PFSK-1 (cell line): ENCODE data around the gene KRTAP5-8.

Experiments
- FOXP2 ChIP-seq: optimal IDR thresholded peaks from 2 replicates; pipeline ENCODE3; 2011; ENCODE audit warnings: borderline replicate concordance, control low read depth, inconsistent platforms; ENCODE audit not compliant: insufficient read depth; ENCODE audit errors: extremely low read length, extremely low read depth
- POLR2AphosphoS5 ChIP-seq: IDR thresholded peaks from 2 replicates; pipeline ENCODE4 v1.6.1; 2012; ENCODE audit warnings: low read depth, mild to moderate bottlenecking, control low read depth, low read length, moderate library complexity
- SIN3A ChIP-seq: IDR thresholded peaks from 2 replicates; pipeline ENCODE4 v1.6.1; 2012; ENCODE audit warnings: mild to moderate bottlenecking, low read length, moderate library complexity, borderline replicate concordance; ENCODE audit not compliant: insufficient read depth
- TAF1 ChIP-seq: IDR thresholded peaks from 2 replicates; pipeline ENCODE4 v1.6.1; 2012; ENCODE audit warnings: low read length, control low read depth, borderline replicate concordance; ENCODE audit not compliant: insufficient read depth
- TF ChIP-seq, protein P1 (sequence below), 2 experiments: IDR thresholded peaks; 2 replicates each; pipeline versions ENCODE4 v1.6.1 to v1.8.0; 2011 to 2012; ENCODE audit warnings: low read depth in 2 of 2, low read length in 2 of 2, control low read depth in 1 of 2, inconsistent platforms in 1 of 2, mild to moderate bottlenecking in 1 of 2, moderate library complexity in 1 of 2; ENCODE audit not compliant: insufficient read depth in 1 of 2

KRTAP5-8 gene

DNA sequence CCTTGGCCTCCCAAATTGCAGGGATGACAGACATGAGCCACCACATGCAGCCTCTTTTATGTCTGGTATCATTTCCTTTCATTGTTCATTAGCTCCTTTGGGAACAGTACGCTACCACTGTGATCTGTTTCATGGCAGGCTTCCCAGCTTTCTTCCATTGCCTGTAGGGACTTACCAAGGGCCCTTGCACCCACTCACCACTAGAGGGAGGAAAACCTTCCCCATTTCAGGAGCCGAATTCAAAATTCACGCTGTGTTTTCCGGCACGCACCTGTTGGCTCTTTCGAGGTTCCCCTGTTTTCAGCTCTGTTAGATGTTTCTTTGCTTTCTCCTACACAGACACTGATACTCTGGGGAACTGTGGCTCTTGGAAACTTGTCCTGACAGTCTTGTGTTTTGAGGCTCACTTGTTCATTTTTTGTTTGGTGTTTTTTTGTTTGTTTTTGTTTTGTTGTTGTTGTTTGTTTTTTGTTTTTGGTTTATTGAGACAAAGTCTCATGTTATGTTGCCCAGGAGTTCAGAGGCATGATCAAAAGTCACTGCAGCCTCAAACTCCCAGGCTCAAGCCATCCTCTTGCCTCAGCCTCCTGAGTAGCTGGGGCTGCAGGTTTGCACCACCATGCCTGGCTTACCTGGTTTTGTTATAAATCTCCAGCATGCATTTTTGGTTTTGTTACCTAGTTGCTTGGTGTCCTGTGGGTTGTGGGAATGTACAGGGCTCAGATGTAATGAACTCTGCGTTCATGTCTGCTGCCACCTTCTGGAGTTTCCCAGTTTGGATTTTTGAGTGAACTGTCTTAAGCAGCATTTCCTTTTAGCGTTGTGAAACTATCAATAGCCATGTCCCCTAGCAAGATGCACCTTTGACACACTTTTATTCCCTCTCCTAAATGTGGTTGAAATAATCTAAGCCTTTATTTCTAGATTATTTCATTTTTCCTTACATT lies 42.5 kb downstream of the KRTAP5-8 start:
- TF ChIP-seq, protein P1, sequence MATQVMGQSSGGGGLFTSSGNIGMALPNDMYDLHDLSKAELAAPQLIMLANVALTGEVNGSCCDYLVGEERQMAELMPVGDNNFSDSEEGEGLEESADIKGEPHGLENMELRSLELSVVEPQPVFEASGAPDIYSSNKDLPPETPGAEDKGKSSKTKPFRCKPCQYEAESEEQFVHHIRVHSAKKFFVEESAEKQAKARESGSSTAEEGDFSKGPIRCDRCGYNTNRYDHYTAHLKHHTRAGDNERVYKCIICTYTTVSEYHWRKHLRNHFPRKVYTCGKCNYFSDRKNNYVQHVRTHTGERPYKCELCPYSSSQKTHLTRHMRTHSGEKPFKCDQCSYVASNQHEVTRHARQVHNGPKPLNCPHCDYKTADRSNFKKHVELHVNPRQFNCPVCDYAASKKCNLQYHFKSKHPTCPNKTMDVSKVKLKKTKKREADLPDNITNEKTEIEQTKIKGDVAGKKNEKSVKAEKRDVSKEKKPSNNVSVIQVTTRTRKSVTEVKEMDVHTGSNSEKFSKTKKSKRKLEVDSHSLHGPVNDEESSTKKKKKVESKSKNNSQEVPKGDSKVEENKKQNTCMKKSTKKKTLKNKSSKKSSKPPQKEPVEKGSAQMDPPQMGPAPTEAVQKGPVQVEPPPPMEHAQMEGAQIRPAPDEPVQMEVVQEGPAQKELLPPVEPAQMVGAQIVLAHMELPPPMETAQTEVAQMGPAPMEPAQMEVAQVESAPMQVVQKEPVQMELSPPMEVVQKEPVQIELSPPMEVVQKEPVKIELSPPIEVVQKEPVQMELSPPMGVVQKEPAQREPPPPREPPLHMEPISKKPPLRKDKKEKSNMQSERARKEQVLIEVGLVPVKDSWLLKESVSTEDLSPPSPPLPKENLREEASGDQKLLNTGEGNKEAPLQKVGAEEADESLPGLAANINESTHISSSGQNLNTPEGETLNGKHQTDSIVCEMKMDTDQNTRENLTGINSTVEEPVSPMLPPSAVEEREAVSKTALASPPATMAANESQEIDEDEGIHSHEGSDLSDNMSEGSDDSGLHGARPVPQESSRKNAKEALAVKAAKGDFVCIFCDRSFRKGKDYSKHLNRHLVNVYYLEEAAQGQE (IDR thresholded peaks at IDR 0.05; ENCODE audit: insufficient read depth in 1 of 2, low read depth in 2 of 2, low read length in 2 of 2) = no peak
- TF ChIP-seq SIN3A = no peak
- TF ChIP-seq POLR2AphosphoS5 = no peak
- TF ChIP-seq FOXP2 = no peak

DNA sequence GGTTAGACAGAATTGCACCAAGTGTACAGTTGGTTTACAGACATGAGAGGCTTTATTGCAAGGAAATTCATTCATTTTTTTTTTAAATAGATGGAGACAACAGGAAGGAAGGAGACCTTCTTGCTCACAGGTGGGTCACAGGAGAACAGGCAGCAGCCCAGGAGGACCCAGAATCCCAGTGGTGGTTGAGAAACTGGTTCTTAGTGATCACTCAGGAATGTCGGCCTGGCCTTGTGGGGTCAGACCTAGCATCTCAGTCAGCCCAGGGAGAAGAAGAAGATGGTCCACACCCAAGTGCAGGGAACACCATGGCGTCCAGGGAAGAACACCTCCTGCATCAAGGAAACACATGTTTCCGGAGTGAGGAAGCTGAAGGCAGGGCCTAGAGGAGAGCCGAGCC lies 44.0 kb downstream of the KRTAP5-8 start:
- TF ChIP-seq TAF1 (no peak), FOXP2 (no peak), SIN3A (no peak)
- TF ChIP-seq, protein P1 (IDR thresholded peaks at IDR 0.05; ENCODE audit: insufficient read depth in 1 of 2, low read depth in 2 of 2, low read length in 2 of 2) = no peak

DNA sequence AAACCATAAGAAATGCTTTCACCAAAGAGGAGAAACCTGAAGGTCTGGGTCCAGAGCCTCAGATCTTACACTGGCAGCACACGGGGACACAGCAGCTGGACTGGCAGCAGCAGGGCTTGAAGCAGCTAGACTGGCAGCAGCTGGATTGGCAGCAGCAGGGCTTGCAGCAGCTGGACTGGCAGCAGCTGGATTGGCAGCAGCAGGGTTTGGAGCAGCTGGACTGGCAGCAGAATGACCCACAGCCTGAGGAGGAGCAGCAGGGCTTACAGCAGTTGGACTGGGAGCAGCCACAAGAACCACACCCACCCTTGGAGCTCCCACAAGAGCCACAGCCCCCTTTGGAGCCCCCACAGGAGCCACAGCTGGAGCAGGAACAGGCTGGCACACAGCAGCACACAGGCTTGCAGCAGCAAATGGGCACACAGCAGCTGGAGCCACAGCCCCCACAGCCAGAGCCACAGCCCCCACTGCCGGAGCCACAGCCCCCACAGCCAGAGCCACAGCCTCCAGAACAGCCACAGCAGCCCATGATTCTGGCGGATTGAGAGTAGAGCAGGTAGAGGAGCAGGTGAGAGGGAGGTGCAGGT lies 44.6 kb downstream of the KRTAP5-8 start, which contains the start of gene KRTAP5-11:
Gene KRTAP5-11 (minus strand): TSS at position 567 of the 587 bp plus-strand sequence. CDS start 38 bp downstream, at position 529.
- no peak for TF ChIP-seq FOXP2
- no peak for TF ChIP-seq TAF1
- no peak for TF ChIP-seq POLR2AphosphoS5
- TF ChIP-seq, protein P1 (IDR thresholded peaks at IDR 0.05; ENCODE audit: insufficient read depth in 1 of 2, low read depth in 2 of 2, low read length in 2 of 2) = no peak
- TF ChIP-seq SIN3A = no peak
